GM18511 (cell line): ENCODE measurements around the gene FAHD1.

Experiments
- ATAC-seq: cut with Tn5 transposase; IDR thresholded peaks from one replicate; pipeline ENCODE4 v1.9.1; 2021; ENCODE audit warnings: mild to moderate bottlenecking, moderate library complexity; ENCODE audit not compliant: unreplicated experiment

Gene FAHD1

DNA sequence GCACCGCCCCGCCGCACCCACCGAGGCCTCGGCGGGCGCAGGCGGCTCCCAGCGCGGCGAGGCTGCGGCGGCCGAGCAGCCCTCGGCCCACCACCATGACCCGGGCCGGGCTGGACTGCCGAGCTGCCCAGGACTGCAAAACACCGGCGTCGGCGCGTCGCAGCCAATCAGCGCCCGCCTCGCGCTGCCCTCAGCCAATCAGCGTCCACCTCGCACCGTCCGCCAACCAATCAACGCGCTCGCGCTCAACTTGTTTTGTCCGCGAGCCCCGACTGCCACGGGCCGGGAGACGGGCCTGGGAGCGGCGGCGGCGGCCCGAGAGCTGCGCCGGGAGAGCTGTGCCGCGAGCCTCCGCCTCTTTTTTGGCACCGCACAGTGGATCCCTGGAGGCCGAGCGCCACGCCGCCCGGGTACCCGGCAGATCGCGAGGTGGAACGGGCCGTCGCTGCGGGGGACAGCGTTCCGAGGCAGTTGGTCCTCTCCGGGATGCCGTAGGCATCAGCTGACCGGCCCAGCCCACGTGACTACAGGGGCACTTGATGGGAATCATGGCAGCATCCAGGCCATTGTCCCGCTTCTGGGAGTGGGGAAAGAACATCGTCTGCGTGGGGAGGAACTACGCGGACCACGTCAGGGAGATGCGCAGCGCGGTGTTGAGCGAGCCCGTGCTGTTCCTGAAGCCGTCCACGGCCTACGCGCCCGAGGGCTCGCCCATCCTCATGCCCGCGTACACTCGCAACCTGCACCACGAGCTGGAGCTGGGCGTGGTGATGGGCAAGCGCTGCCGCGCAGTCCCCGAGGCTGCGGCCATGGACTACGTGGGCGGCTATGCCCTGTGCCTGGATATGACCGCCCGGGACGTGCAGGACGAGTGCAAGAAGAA, at the start of gene FAHD1, which contains the start of gene HAGH:
TSS of gene FAHD1 (plus strand) at position 516 of the 883 bp plus-strand sequence. CDS start at position 549, 33 bp downstream.
TSS of gene HAGH (minus strand) at position 135 of the 883 bp plus-strand sequence. CDS start at position 97, 38 bp downstream.
- peak; percentile 89 for ATAC-seq

DNA sequence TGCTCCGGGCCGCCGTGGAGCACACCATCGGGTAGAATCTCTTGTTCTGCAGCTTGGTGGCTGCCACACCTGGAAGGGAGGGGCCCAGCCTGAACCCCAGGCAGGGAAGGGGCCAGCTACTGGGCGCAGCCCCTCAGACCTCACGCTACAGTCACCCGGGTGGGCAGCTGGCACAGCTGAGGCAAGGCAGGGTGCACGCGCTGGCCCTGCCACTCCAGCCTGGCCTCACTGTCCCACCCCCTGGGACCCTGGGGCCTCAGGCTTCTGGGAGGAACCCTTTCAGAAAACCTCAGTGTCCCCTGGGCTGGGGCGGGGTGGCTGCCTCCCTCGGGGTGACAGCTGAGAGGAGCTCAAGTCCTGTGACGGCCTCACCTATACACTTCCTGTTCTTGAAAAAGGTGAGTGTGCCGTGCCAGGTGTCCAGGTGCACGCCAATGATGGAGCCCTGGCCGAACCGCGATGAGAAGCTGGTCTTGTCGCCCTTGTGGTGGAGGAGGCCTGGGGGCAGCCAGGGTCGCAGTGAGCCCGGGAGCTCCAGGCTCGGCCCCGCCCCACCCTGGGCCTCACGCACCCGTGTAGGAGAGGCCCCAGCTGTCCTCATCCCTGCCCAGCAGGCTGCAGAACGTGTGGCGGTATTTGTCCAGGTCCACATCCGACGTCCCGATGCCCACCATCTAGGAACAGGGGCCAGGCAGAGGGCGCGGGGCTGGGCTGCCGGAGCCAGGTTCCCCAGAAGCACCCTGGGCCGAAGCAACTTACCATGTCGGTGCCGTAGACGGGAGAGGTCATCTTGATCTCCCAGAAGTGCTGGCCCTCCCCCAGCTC, 49.4 kb upstream of the FAHD1 start:
- no peak for ATAC-seq

DNA sequence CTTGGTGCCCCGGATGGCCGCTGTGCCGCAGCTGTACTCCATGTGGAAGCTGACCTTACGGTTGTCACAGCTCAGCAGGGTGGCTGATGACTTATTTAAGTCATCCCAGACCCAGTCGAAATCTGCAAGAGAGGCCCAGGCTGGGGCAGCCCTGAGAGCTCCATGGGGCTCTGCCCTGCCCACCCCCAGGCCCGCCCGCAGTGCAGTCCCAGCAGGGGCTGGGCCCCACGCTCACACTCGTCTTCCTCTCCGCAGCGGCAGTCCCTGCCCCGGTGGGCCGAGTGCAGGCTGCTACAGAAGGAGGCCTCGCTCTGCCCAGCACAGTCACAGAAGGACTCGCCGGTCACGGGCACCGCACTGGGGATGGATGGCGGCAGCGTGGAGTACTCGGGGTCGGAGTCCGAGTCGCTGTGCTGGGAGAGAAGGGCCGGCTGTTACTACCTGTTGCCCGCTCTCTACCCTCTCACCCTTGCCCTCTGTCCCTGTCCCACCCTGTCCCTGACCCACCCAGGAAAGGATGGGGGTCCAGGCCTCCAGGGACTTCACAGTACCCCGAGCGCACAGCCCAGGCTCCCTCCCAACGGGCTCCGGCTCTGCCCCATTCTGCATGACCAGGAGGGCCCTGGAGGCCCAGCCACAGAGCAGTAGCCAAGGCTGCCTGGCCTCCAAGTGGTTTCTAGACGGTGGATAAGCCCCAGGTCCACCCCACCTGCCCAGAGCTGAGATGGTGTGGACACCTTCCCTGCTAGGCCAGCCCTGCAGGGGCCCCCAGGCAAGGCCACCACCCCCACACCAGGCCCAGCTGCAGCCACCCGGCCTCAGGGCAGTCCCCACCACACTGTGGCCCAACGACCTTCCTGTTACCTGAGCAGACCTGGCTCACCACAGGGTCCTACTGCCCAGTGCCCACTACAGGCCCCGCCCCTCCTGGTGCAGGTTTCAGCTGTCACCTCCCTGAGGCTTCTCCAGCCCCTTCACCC, 48.5 kb upstream of the FAHD1 start:
- no peak for ATAC-seq

DNA sequence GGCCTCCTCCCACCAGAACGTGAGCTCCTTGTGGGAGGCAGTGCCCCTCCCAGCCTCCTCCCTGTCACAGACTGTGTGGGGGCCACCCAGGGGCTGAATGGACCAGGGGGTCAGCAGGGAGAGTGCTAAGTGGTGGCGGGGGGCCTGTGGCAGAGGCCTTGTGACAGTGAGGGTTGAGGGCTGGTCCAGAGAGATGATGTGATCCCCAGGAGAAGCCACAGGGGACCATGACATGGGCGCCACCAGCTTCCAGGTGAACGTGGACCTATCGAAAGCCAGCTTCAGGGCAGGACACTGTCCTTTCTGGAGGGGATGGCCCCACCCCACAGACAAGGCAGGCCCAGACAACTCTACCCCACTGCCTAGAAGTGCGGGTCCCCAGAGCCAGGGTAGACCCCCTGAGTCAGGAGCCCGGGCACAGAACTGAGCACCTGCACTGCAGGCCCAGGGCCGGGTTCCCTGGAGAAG, 47.7 kb upstream of the FAHD1 start:
- ATAC-seq = no peak

DNA sequence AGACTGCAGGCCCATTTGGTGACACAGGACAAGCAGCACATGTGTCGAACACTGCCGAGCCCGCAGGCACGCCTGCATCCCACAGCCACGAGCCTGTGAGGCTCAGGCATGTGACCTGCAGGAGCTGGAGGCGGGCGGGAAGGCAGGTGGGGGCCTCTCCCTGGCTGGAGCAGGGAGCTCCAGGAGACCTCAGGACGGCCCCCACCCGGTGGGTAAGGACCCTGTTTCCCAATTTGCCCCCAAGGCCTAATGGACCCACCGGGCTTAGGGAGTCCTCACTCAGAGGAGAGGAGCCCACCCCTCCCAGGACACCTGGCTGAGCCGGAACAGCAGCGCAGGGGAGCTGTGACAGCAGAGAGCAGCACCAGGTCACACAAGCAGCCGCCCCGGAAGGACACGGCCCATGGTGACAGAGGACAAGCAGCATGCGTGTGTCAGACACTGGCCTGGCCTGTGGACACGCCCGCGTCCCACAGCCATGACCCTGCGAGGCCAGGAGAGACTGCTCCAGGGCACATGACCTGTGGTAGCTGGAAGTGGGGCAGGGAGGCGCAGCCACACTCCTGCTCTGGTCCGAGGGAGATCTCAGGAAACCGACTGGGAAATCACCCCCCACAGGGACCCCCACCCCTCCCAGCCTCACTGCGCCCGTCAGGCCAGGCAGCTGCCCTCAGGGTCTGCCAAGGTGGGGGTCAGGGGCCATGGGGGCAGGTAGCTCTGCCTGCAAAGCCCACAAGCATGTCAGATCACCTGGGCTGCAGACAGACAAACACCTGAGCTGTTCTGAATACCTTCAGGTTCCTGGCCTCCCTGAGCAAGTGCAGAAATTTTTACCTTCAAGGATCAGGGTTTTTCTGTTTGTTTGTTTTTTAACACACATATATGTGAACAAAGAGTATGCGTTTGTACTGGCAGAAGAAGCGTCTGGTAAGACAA, 47.0 kb upstream of the FAHD1 start:
- ATAC-seq = no peak

DNA sequence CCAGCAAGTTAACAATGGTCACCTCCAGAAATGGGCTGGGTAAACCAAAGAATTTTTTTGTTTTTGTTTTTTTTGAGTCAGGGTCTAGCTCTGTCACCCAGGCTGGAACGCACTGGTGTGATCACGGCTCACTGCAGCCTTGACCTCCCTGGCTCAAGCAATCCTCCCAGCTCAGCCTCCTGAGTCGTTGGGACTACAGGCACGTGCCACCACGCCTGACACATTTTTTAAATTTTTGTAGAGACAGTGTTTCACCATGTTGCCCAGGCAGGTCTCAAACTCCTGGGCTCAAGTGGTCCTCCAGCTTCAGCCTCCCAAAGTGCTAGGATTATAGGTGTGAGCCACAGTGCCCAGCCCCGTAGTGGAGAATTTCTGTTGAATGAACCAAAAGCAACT, 46.3 kb upstream of the FAHD1 start:
- ATAC-seq = no peak

DNA sequence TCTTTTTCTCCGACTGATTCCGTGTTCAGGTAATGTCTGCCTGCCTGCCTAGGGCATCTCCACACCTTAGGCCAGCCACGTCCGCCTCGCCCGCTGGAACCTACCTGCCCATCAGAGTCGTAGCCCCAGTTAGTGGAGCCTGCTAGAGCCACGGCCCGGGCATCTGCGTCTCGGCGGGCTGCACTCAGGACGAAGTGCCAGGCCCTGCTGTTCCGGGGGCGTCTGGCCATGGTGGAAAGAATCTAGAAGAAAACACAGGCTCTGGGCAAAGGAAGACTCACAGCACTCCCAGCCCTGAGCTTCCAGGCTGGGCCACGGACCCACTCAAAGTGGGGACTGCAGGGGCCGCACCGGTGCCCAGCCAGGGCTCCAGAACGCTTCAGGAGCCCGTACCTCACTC, 45.8 kb upstream of the FAHD1 start:
- no peak for ATAC-seq

DNA sequence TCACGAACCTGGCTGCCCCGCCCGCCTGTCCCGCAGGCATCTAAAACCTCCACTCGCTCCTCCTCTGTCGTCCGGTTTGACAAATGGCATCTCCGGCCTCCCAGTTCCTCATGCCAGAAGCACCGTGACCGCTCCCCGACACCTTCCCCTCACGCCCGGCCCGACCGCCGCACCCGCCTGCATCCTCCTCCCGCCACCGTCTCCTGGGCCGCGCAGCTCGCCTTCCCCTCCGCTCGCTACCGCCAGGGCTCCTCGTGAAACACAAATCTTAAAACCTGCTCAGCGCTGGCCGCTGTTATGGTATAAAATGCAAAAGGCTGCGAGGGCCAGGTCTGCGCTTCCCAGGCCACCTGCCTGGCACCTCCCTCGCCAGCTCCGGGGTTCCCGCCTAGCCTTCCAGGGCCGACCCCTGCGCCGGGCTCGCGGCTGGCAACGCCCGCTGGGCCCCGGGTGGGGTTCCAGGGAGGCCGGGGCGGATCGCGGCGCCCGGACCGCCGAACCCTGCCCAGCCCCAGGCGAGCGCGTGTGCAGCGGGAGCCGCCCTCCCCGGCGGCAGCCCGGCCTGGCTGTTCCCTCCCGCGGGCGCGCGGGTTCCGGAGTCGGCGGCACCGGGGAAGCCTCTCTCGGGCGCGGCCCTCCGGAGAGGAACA, 45.1 kb upstream of the FAHD1 start:
- ATAC-seq = peak; percentile 13

DNA sequence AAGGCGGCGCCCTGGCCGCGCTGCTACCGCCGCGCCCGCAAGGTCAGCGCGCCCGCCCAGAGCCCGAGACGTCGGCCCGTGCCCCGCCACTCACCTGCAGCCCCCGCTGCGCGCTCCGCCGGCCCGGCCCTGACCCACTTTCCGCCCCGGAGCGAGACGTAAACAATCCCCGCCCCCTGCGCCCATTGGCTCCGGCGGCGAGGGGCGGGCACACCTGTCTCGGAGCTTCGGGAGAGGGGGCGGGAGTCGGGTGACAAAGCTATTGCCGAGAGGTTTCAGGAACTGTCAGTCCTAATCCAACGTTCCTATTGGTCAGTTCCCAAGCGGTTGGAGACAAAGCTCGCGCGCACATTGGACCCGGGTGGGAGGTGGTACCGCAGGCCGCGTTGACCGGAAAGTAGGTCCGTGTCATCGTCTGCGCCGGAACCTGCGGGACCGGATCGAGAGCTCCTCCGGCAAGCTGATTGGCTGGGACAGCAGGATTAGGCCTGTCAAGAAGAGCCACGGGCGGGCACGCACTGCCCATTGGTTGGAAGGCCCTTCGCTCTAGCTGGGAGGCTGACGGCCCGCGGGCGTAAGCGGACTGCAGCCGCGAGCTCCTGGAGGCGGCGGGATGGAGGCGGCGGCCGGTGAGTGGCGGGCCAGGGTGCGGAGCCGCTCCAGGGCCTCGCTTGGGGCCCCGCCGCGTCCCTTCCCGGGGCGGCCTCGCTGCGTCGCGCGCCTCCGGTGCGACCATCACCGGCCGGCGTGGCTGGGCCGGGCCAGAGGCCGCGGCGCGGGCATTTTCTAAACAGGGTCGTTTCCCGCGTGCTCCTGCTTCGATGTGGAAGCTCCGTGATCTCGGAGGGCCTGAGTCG, 44.4 kb upstream of the FAHD1 start, which contains the start of the genes NUBP2 and SPSB3:
TSS of gene NUBP2 (plus strand) at position 553 of the 857 bp plus-strand sequence. CDS start at position 614, 61 bp downstream.
TSS of gene SPSB3 (minus strand) at position 164 of the 857 bp plus-strand sequence. CDS start 1,088 bp downstream, outside the sequence.
- ATAC-seq = peak; percentile 90

DNA sequence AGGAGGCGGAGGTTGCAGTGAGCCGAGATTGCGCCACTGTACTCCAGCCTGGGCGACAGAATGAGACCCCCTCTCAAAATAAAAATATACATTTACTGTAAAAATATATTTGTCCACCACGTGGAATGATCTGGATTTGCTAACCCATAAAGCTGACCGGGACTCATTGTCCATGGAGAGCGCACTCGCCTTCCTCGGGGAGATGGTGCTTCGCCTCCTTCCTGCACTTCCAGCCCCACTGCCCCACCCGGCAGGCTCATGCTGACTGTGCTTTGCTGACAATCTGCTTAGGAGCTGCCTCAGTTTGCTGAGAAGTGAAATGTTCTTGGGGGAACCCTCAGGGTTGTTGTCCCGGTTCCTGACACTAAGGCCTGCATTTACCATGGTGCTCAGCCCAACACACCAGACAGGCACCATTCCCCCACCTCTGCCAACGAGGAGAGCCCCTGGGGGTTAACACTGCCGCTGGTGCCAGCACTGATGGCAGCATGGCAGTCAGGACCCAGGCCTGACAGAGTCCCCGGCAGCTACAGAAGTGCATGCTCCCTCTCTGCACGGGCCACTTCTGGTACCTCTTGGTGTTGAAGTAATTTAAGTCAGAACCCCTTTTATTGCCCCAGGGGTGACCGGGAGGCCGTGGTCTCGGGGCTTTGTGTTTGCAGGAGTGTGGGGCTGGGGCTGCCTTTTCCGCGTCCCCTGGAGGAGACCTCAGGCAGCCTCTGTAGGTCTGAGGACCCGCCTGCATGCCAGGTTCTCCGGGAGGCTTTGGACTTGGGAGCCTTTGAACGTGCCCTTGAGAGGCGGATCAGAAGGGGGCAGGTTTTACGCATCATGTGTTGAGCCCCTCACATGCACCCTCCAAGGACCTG, 41.8 kb upstream of the FAHD1 start:
- ATAC-seq = no peak

DNA sequence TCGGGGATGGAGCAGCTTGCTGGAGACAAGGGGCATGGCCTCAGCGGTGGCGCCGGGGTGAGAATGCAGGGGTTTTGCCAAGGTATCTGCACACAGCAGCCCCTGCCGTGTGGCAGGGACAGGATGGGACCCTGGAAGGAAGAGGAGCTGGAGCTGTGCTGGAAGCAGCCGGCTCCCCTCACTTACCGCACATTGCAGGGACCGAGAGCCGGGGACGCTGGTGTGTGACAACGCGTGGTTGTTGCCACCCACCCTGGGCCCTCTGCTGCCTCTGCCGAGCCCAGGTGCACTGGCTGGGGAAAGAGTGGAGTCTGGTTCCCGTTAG, 41.2 kb upstream of the FAHD1 start:
- no peak for ATAC-seq

DNA sequence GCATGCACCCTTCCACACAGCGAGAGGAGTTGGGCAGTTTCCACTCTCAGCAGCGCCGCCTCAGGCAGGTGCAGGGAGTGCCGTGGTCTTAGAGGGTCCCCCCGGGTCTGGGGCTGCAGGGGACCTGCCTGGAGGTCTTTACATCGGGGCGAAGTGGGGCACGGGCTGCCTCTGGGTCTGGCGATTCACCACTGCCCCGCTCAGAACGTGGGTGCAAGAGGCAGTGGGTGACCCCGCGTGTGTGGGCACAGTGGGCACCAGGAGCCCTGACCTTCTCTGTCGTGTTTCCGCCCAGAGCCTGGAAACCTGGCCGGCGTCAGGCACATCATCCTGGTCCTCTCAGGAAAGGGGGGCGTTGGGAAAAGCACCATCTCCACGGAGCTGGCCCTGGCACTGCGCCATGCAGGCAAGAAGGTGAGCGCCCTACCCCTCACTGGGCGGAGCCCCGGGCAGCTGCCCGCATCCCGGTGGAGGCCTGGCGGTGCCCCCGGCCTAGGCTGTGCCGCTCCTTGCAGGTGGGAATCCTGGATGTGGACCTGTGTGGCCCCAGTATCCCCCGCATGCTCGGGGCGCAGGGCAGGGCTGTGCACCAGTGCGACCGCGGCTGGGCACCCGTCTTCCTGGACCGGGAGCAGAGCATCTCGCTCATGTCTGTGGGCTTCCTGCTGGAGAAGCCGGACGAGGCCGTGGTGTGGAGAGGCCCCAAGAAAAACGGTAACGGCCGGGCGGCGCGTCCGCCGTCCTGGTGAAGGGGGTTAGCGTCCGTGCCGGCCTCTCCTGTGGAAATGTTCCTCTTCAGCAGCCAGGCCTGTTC, 40.6 kb upstream of the FAHD1 start:
- ATAC-seq = no peak

DNA sequence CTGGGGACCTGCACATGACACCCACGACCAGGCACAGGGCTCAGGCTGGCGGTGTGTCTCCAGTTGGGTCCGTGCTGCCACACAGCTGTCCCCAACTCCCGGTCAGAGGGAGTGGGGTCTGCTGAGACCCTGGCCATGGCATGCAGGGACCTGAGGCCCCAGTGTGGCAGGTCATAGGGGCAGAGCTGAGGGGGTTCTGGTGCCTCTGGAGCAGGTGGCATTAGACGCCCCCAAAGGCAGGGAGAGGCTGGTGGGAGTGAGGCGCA, 40.0 kb upstream of the FAHD1 start:
- ATAC-seq = no peak

DNA sequence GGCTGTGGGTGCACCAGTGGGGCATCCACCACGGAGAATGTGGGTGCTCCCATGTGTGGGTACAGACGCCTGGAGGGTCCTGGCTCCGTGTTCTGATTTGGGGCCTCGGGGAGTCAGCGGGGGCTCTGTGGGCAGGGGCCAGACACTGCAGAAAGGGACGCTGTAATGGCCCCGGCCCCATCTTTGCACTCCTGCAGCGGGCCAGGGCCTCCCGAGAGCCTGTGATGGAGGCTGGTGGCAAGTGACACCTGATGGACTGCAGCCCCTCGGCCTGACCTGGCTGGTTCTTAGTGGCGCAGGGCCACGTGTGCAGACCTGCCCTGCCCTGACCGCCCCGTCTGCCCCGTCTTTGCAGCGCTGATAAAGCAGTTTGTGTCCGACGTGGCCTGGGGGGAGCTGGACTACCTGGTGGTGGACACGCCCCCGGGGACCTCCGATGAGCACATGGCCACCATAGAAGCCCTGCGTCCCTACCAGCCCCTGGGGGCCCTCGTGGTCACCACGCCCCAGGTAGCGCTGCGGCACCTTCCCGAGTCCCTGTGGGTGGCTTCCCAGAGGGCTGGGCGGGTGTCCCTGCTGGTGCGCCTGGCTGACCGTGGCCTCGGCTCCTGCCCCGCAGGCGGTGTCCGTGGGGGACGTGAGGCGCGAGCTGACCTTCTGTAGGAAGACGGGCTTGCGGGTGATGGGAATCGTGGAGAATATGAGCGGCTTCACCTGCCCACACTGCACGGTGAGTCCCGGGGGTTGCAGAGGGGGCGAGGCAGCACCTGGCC, 39.5 kb upstream of the FAHD1 start:
- no peak for ATAC-seq

DNA sequence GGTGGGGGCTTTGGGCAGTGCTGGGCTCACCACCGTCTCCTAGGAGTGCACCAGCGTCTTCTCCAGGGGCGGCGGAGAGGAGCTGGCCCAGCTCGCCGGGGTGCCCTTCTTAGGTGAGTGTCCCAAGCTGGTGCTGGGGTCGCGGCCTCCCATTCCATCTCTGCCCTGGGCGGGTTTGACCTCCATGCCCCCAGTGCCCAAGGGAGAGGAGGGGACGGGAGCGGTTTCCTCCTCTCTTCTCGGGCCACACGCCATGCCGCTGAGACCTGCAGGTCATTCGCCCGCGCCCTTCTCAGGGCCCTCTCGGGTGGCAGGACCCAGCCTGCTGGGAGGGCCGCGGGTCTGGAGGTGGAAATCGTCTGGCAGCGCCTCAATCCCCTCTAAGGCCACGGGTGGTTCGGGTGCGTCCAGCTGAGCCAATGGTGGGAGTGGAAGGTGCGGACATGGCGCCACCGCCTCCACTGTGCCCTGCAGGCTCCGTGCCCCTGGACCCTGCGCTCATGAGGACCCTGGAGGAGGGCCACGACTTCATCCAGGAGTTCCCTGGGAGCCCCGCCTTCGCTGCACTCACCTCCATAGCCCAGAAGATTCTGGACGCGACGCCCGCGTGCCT, 38.8 kb upstream of the FAHD1 start:
- no peak for ATAC-seq
